RWPE2 (cell line): ENCODE measurements around the gene BCL11B.

Experiments used
- ATAC-seq: fragments of 200-7000 bp; cut with Tn5 transposase; 3 replicates; pipeline ENCODE4 v1.9.1; 2021; ENCODE audit warnings: low read depth
- DNase-seq: peaks from one replicate; pipeline ENCODE4 v3.0.0-alpha.2; 2020; ENCODE audit warnings: low spot score
- H3K27ac ChIP-seq: fragments of 450-650 bp; 2 replicates; pipeline ENCODE4 v1.5.1; 2017; ENCODE audit warnings: mild to moderate bottlenecking; ENCODE audit not compliant: poor library complexity, severe bottlenecking
- H3K27me3 ChIP-seq: fragments of 250-450 bp; sonication (Bioruptor Pico); 2 replicates; pipeline ENCODE4 v1.5.1; 2021; ENCODE audit warnings: mild to moderate bottlenecking, moderate library complexity; ENCODE audit not compliant: insufficient read depth, poor library complexity, severe bottlenecking
- H3K36me3 ChIP-seq: fragments of 250-450 bp; sonication (Bioruptor Pico); 2 replicates; pipeline ENCODE4 v1.5.1; 2020; ENCODE audit warnings: low read depth, mild to moderate bottlenecking, moderate library complexity
- H3K4me1 ChIP-seq: fragments of 250-450 bp; sonication (Bioruptor Pico); 2 replicates; pipeline ENCODE4 v1.5.1; 2021; ENCODE audit warnings: mild to moderate bottlenecking, moderate library complexity; ENCODE audit not compliant: insufficient read depth, poor library complexity, severe bottlenecking
- H3K4me3 ChIP-seq: fragments of 250-450 bp; sonication (Bioruptor Pico); 2 replicates; pipeline ENCODE4 v1.5.1; 2021; ENCODE audit warnings: mild to moderate bottlenecking, moderate library complexity; ENCODE audit not compliant: severe bottlenecking
- H3K9me3 ChIP-seq: fragments of 250-450 bp; sonication (Bioruptor Pico); 2 replicates; pipeline ENCODE4 v1.5.1; 2021; ENCODE audit warnings: mild to moderate bottlenecking, moderate library complexity; ENCODE audit not compliant: severe bottlenecking
- CTCF ChIP-seq: fragments of 450-650 bp; IDR thresholded peaks from one replicate; pipeline ENCODE4 v1.5.1; 2017; ENCODE audit warnings: mild to moderate bottlenecking, moderate library complexity; ENCODE audit not compliant: poor library complexity, severe bottlenecking

Gene BCL11B

GRCh38 chr14:99198746-99199502, 73.1 kb downstream of the BCL11B start:
- ATAC-seq (no peak), DNase-seq (no peak)
- no peaks in the 10 kb centered on the region for H3K27me3 ChIP-seq
- H3K27ac ChIP-seq, result no peak overlapping the region
- H3K4me1 ChIP-seq, result no peaks in the 10 kb centered on the region
- H3K9me3 ChIP-seq, result no peaks in the 10 kb centered on the region
- H3K36me3 ChIP-seq, result no peaks in the 10 kb centered on the region
- no peak for TF ChIP-seq CTCF
- no peak overlapping the region for H3K4me3 ChIP-seq

GRCh38 chr14:99196310-99196650, 75.7 kb downstream of the BCL11B start:
- DNase-seq, result no peak
- no peaks in the 10 kb centered on the region for H3K9me3 ChIP-seq
- H3K27ac ChIP-seq, result no peak overlapping the region
- H3K36me3 ChIP-seq, result no peaks in the 10 kb centered on the region
- ATAC-seq, result no peak
- no peak overlapping the region for H3K4me3 ChIP-seq
- peaks cover 6% of the 10 kb centered on the region for H3K4me1 ChIP-seq
- no peaks in the 10 kb centered on the region for H3K27me3 ChIP-seq
- TF ChIP-seq CTCF, result no peak

GRCh38 chr14:99195602-99196309, 76.2 kb downstream of the BCL11B start:
- TF ChIP-seq CTCF, result no peak
- H3K4me1 ChIP-seq, result peaks cover 7% of the 10 kb centered on the region
- DNase-seq (no peak), ATAC-seq (no peak)
- no peaks in the 10 kb centered on the region for H3K9me3 ChIP-seq
- no peaks in the 10 kb centered on the region for H3K36me3 ChIP-seq
- H3K27me3 ChIP-seq, result no peaks in the 10 kb centered on the region
- H3K4me3 ChIP-seq, result no peak overlapping the region
- no peak overlapping the region for H3K27ac ChIP-seq

- no peak for ATAC-seq
- no peaks in the 10 kb centered on the region for H3K9me3 ChIP-seq
These were observed 77.3 kb downstream of the BCL11B start for GRCh38 chr14:99194736-99195135.

More at GRCh38 chr14:99194736-99195135, 77.3 kb downstream of the BCL11B start:
- TF ChIP-seq CTCF, result no peak
- Histone ChIP-seq H3K27ac (no peak overlapping the region), H3K36me3 (no peaks in the 10 kb centered on the region), H3K27me3 (no peaks in the 10 kb centered on the region), H3K4me1 (peaks cover 7% of the 10 kb centered on the region), H3K4me3 (no peak overlapping the region)
- no peak for DNase-seq
